Left renal pelvis (tissue), 4 donors: Measurements from ENCODE around the gene IL21. TPM values are rescaled to one million over a fixed set of nuclear protein-coding genes. Genes with fewer than 3 reads are reported as not detected.

ENCODE experiments used
- DNase-seq, 4 donors: peaks; one replicate each; pipeline ENCODE4 v3.0.0-alpha.2; 2013; ENCODE audit warnings: low read depth in 4 of 4, low spot score in 3 of 4
- polyA plus RNA-seq, 4 donors: library from polyadenylated mRNA; unstranded; fragments of 120-200 nt; gene quantifications; one replicate each; pipeline ENCODE4 v1.2.1, GENCODE V29; 2013; ENCODE audit not compliant: insufficient read length in 4 of 4

The IL21 gene
- polyA plus RNA-seq, 4 donors = not detected

DNA sequence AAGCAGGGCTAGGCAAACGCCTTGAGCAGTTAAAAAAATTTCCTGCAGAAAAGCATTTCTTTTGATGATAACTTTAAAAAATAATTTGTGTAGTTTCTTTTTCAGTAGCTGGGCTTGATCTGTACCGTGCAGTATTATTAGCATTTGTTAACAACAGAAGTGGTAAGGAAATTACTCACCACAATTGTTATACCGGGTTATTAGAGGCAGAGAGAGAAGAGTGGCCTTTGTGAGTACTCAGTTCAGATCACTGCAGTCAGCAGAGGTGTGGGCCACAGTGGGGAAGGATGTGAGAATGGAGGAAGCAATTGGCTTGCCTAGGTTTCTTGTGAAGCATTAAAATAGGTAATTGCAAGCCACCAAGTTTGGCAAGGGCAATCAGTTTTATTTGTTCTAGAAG lies 14.3 kb upstream of the IL21 start:
- no peak for DNase-seq

GRCh38 chr4:122633211-122633610 lies 12.3 kb upstream of the IL21 start:
- DNase-seq = no peak

DNA sequence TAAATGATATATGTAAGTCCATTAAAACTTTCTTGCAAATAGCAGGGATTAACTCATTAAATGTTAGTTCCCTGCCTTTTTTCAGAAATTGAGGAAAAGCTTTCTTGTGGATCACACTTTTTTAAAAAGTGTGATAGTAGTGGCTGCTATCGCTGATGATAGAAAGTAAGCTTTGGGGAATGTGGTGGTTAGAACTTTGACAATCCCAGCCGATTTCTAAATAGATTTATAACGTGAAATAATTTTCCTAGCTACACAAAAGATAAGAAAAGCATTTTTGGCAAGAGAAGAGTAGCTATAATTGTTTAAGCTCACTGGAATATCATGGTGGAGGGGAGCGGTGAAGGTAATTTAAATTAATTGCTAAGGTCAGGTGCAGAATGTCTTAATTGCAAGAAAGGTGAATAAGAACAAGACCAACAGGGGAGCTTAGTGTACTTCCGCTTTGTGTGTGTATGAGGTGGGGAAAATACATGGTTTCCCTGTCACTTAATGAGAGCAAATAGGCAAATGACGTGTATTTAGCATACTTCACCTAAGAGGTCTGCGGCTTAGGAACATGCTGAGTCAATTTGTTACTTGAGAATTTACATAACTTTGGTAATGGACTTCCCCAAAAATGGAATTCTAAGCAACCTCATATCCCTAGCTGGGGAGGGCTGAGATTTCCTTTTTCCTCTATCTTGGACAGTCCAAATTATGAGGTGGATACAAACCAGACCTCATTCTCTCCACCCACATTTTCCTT lies 11.7 kb upstream of the IL21 start:
- DNase-seq = no peak

DNA sequence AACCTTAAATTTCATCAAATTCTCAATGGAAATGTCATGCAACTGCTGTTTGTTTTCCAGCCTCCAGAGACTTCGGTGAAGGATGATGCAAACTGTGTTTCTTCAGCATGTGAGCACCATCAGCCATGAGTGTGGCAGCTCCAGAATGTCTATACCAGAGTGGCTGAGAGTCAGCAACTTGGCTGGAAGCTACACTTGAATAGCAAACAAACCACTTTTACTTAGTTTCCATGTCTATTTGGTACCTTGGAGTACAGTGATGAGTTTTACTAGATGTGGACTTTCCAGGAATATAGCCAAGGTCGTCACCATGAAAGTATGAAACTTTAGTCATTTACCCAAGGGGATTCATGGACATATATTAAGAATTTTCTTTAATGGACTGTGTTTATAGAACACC lies 4.3 kb upstream of the IL21 start:
- no peak for DNase-seq

DNA sequence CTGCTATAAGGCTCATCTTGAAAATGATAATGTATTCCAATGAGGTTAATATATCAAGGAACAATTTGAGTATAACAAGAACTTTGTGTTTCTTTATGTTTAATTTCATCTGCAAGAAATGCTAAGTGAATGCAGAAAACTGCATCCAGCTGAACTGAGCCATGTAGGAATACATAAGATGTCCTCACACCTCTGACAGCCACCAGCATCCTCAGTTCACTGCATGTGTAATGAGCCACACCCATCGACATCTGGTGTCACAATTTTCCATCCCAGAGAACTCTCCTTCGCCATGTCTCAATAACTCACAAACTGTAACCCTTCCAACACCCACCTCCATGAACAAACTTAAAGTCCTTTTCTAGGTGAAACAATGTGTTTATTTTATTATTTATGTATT lies 3.3 kb upstream of the IL21 start:
- no peak for DNase-seq

GRCh38 chr4:122623637-122624166 lies 2.8 kb upstream of the IL21 start:
- no peak for DNase-seq

GRCh38 chr4:122622400-122622799 lies 1.5 kb upstream of the IL21 start:
- DNase-seq = no peak

- DNase-seq = no peak
Observed at GRCh38 chr4:122619611-122620010, 1.3 kb downstream of the IL21 start.

DNA sequence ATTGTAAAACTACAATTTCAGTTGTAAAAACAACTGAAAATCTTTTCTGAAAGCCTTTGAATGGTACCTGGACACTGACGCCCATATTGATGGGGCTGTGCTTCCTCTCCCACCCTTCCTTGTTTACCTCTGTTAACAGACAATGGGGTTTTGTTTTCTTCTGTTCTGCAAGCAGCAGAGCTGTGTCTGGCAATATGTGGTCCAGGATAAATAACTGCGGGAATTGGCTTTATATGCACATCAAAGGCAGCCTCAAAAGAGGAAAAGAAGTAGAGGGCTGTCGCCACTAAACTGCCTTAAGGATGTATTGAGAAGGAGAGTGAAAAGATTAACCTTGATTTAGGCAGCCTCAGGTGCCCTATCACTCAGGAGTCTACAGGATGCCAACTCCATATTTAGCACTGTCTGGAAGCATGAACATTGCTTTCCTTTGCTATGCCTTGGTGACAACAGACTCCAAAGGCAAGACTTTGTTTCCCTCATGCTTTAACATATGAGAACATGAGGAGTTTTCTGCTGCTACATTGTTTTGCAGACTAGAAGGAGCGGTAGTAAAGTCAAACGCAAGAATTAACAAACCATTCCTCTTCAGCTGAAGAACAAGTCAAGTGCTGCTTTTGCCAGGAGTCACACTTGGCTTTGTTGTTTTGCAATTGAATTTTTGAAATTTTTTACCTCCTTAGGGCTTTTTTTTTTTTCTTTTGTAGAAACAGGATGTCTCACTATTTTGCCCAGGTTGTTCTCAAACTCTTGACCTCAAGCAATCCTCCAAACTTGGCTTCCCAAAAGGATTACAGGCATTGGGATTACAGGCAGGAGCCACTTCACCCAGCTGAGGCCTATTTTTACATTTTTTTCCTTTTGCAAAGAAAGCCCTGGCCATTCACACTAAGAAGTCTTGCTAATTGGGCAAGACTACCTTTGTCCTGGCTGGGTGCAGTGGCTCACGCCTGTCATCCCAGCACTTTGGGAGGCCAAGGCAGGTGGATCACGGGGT lies 3.0 kb downstream of the IL21 start:
- no peak for DNase-seq

GRCh38 chr4:122616915-122617596 lies 3.8 kb downstream of the IL21 start:
- no peak for DNase-seq

DNA sequence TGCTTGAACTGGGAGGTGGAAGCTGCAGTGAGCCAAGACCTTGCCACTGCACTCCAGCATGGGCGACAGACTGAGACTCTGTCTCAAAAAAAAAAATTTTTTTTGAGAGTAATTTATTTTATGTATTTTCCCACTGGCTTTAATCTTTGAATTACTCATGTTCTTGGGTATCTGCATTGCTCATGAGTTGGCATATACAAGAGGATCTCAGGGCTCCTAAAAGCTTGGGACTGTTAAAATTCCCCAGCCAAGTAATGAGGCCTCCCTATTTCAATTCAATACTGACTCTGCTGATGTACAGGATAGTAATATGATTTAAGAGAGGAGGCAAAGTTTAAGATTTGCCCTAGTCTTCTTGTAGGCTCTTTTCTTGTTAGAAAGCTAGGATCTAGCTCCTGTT lies 6.2 kb downstream of the IL21 start:
- no peak for DNase-seq

DNA sequence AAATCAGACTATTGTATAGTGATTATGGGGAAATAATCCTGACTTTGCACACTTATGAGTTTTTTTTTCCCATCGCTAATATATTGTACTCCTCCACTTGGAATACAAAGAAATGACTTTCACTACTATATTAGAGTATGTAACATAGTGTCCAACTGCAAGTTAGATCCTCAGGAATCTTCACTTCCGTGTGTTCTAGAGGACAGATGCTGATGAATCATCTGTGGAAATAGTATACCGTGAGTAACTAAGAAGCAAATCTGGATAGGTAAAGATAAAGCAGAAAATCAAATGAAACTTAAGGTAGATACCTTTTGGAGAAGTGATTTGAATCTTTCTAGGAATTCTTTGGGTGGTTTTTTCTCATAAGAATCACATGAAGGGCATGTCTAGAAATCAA lies 8.3 kb downstream of the IL21 start:
- DNase-seq = no peak

DNA sequence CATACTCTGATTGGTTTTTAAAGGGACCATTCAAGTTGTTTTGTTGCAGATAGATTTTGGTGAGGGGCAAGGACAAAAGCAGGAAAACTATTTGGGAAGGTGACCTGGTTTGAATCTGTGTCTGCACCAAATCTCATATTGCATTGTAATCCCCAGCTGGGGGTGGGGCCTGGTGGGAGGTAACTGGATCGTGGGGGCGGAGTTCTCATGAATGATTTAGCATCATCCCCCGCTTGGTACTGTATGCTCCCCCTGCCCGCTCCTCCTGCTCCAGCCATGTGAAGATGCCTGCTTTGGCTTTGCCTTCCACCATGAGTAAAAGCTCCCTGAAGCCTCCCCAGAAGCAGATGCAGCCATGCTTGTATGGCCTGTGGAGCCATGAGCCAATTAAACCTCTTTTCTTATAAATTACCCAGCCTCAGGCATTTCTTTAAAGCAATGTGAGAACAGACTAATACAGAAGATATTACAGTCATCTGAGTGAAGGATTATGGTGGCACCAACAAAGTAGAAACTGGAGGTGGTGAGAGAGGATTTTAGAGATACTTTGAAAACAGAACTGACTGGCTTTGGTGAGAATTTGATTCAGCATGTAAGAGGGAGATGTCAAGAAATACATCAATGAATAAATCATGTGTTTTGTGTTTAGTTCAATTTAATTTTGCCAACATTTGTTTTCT lies 14.4 kb downstream of the IL21 start:
- no peak for DNase-seq

- no peak for DNase-seq
Observed at GRCh38 chr4:122604146-122604545, 16.7 kb downstream of the IL21 start.

- no peak for DNase-seq
Observed at GRCh38 chr4:122603156-122603574, 17.7 kb downstream of the IL21 start.

DNA sequence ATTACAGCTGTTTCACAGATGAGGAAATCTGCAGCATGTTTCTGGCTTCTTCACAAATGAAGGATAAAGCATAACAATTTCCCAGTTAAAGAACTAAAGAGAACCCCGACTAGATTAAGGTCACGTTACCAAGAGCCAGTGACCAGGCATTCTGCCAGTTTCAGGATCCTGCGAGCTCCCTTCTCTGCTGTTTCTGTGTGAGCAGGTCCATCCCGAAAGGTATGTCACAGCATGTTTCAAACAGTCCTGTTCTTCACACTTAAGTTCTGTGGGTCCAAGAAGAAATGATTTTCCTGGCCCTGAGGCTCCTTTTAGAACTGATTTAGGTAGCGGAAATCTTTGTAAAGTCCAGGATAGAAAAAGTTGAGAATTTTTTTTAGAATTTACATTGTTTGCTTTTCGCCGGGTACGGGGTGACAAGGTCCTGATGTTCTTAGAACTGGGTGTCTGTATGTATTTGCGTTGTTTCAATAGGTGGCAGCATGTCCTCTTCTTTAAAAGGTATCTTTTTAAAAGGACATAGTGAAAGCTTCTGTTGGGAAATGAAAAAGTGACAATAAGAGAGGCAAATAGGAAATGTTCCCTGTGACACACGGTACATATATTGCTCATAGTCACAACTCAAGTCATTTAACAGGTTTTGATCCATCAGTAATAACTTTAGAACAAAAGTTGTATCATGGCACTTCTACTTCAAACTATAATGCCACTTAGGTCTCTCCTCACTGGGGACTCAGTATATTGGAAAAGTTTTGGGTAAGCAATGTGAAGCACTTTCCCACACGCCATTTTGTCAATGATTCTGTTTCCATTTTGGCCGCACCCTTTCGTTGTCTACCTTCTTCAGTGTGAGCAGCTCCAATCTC lies 18.4 kb downstream of the IL21 start:
- DNase-seq = peak in 1 of 4 donors; percentile 4

DNA sequence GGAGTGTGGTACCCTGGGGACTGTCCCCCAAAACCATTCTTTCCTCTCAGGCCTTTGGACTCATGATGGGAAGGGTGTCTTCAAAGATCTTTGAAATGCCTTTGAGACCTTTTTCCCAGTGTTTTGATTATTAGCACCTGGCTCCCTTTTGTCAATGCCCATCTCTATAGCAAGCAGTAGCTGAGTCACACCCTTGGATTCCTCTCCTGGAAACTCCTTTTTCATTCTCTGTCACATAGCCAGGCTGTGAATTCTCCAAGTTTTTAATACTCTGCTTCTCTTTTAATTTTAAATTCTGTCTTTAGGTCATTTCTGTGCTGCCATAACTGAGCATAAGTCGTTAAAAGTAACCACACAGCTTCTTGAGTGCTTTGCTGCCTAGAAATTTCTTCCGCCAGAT lies 29.7 kb downstream of the IL21 start:
- DNase-seq = no peak

DNA sequence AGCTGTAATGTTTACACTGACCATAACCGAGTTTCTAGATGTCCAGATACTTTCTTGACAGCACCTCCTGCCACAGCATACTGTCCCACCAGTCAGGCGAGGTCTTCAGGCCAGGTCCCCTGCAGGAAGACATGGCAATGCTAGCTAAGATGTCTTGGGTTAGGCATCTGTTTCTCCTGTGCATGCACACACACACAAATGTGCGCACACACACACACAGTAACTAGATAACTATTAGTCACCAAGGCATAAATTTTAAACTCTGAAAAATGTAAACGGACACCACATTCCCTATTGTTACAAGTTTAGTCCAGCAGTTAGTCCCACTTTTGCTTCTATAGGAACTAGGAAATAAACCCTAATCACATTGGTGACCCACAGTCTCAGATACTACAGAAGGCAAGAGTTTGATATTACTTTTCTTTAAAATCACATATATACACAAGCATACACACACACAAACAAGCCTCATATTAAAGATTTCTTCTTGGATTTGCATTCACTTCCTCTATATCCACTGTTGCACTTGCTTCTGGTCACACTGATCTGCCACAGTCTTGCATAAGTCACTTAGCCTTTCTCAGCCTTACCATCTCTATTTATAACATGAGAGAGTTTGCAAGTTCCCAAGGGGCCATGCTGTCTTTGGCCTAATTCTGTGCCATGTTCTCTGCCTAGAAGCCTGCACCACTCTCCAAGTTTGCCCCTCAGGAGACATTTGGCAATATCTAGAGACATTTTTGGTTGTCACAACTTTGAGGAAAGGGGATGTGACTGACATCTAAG lies 32.2 kb downstream of the IL21 start:
- no peak for DNase-seq

DNA sequence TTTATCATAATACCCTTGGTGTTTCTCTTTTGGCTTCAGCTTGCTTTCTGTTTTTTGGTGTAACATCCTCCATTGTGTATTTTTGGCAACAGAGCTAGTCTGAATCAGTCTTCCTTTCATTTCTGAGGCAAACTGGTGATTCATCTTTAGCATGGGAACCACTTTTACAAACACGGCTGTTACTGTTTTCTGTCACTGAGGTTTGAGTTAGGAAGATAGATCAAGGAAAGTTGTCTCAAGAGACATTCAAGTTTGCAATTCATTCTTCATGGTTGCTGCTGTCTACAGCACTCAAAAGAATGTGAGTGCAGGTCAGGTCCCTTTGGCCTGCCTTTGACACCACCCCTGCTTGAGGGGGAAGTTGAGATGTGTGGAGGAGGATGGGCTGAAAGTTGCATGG lies 36.3 kb downstream of the IL21 start:
- DNase-seq = no peak
